GM23248 (cell line): ENCODE data around the gene TENM4. TPM values are rescaled to one million over a fixed set of nuclear protein-coding genes. Genes with fewer than 3 reads are reported as not detected.

ENCODE experiments used
- DNase-seq: peaks from one replicate; pipeline ENCODE4 v3.0.0-alpha.2; 2015
- H2AFZ ChIP-seq: fragments of 200-600 bp; sonication (generic); 2 replicates; pipeline ENCODE4 v1.6.1; 2016; ENCODE audit warnings: antibody characterized with exemption
- H3F3A ChIP-seq: fragments of 200-600 bp; sonication (generic); 2 replicates; pipeline ENCODE4 v1.6.1; 2016; ENCODE audit warnings: mild to moderate bottlenecking, antibody characterized with exemption, mixed run types; ENCODE audit not compliant: insufficient read depth
- H3K27ac ChIP-seq: fragments of 200-600 bp; sonication (generic); 2 replicates; pipeline ENCODE4 v1.5.1; 2016; ENCODE audit warnings: mild to moderate bottlenecking
- H3K27me3 ChIP-seq: fragments of 200-600 bp; sonication (generic); replicated peaks from 2 replicates; pipeline ENCODE4 v1.6.1; 2016; ENCODE audit warnings: mild to moderate bottlenecking; ENCODE audit not compliant: insufficient read depth
- H3K36me3 ChIP-seq: fragments of 200-600 bp; sonication (generic); 2 replicates; pipeline ENCODE4 v1.6.1; 2016; ENCODE audit warnings: low read depth, mild to moderate bottlenecking
- H3K4me1 ChIP-seq: fragments of 200-600 bp; sonication (generic); 2 replicates; pipeline ENCODE4 v1.6.1; 2016; ENCODE audit warnings: mild to moderate bottlenecking; ENCODE audit not compliant: insufficient read depth
- H3K4me2 ChIP-seq: fragments of 200-600 bp; sonication (generic); one replicate; pipeline ENCODE4 v1.6.1; 2016; ENCODE audit warnings: mild to moderate bottlenecking; ENCODE audit not compliant: unreplicated experiment
- H3K4me3 ChIP-seq: fragments of 200-600 bp; sonication (generic); 2 replicates; pipeline ENCODE4 v1.5.1; 2016; ENCODE audit warnings: mild to moderate bottlenecking
- H3K79me2 ChIP-seq: fragments of 200-600 bp; sonication (generic); 2 replicates; pipeline ENCODE4 v1.6.1; 2016; ENCODE audit warnings: mild to moderate bottlenecking; ENCODE audit not compliant: insufficient read depth
- H3K9ac ChIP-seq: fragments of 200-600 bp; sonication (generic); 2 replicates; pipeline ENCODE4 v1.6.1; 2016; ENCODE audit warnings: mild to moderate bottlenecking
- H3K9me2 ChIP-seq: fragments of 200-600 bp; sonication (generic); 2 replicates; pipeline ENCODE4 v1.6.1; 2016; ENCODE audit warnings: mixed run types, mild to moderate bottlenecking, moderate library complexity; ENCODE audit not compliant: insufficient read depth
- H3K9me3 ChIP-seq: fragments of 200-600 bp; sonication (generic); one replicate; pipeline ENCODE4 v1.6.1; 2017; ENCODE audit warnings: low read depth
- H4K20me1 ChIP-seq: fragments of 200-600 bp; sonication (generic); 2 replicates; pipeline ENCODE4 v1.6.0; 2016; ENCODE audit not compliant: insufficient read depth
- EZH2 ChIP-seq: fragments of 200-600 bp; sonication (generic); IDR thresholded peaks from 2 replicates; pipeline ENCODE4 v1.6.1; 2018; ENCODE audit warnings: antibody characterized with exemption, mild to moderate bottlenecking; ENCODE audit not compliant: insufficient read depth, poor library complexity, severe bottlenecking
- EZH2phosphoT487 ChIP-seq: fragments of 200-600 bp; sonication (generic); IDR thresholded peaks from 2 replicates; pipeline ENCODE4 v1.6.1; 2018; ENCODE audit warnings: antibody characterized with exemption, moderate library complexity, mild to moderate bottlenecking, low read depth; ENCODE audit not compliant: insufficient read depth
- WGBS, 2 experiments: methylation state at CpG; one replicate each; pipeline ENCODE4 v1.1.6; 2015 to 2017; ENCODE audit warnings: low lambda C conversion rate in 2 of 2, low coverage in 1 of 2; ENCODE audit errors: missing lambda C conversion rate in 2 of 2; 5-methylcytosine and 5-hydroxymethylcytosine counted together
- in situ Hi-C: fragments of 300-500 bp; cut with MboI; formaldehyde crosslinking; loops from 2 replicates; pipeline ENCODE4 v1.15.0; 2020
- polyA plus RNA-seq: library from polyadenylated mRNA; unstranded; fragments of >200 nt; fragmentation: Nextera tagmentation; extraction: Ambion mirVana; gene quantifications from 2 replicates; pipeline ENCODE4 v1.2.1, GENCODE V29; 2016
- total RNA-seq: library from RNA; depleted of rRNA; stranded (reverse); fragments of >200 nt; shearing (Covaris generic); gene quantifications from 2 replicates; pipeline ENCODE4 v1.2.3, GENCODE V29; 2014

TENM4 gene
- total and polyA plus RNA-seq, 2 experiments from 2014 or later: 0.11 to 0.48 TPM

GRCh38 chr11:78659326-78660270 lies 781.2 kb downstream of the TENM4 start:
- Histone ChIP-seq H3K79me2 (no peaks in the 10 kb centered on the region), H3K27ac (no peak overlapping the region), H2AFZ (no peak overlapping the region), H3K4me2 (no peak overlapping the region), H3F3A (no peaks in the 10 kb centered on the region), H4K20me1 (no peaks in the 10 kb centered on the region), H3K4me3 (no peak overlapping the region), H3K36me3 (no peaks in the 10 kb centered on the region), H3K27me3 (no peaks in the 10 kb centered on the region), H3K9ac (no peak overlapping the region), H3K4me1 (no peaks in the 10 kb centered on the region), H3K9me2 (no peaks in the 10 kb centered on the region), H3K9me3 (no peaks in the 10 kb centered on the region)
- TF ChIP-seq EZH2 (no peak), EZH2phosphoT487 (no peak)
- WGBS, 2 experiments: 34 to 37% methylated on average over 11 of the region's 11 CpGs
- DNase-seq: no peak
- in situ Hi-C loops: no loop called here

GRCh38 chr11:78657968-78658839 lies 782.6 kb downstream of the TENM4 start:
- in situ Hi-C loops: no loop called here
- no peaks in the 10 kb centered on the region for H3K9me2 ChIP-seq
- no peak overlapping the region for H3K9ac ChIP-seq
- no peaks in the 10 kb centered on the region for H3K4me1 ChIP-seq
- H3K79me2 ChIP-seq: no peaks in the 10 kb centered on the region
- no peak overlapping the region for H2AFZ ChIP-seq
- H3K27me3 ChIP-seq: 0 out of 2 replicates have a peak, but pooled peaks cover 5% of the 10 kb centered on the region
- H3F3A ChIP-seq: no peaks in the 10 kb centered on the region
- no peaks in the 10 kb centered on the region for H4K20me1 ChIP-seq
- TF ChIP-seq EZH2 (no peak), EZH2phosphoT487 (no peak)
- H3K9me3 ChIP-seq: no peaks in the 10 kb centered on the region
- no peak for DNase-seq
- H3K27ac ChIP-seq: no peak overlapping the region
- H3K4me3 ChIP-seq: no peak overlapping the region
- no peaks in the 10 kb centered on the region for H3K36me3 ChIP-seq
- H3K4me2 ChIP-seq: no peak overlapping the region
- WGBS, 2 experiments: 74 to 75% methylated on average over 29 to 31 of the region's 31 CpGs

- Histone ChIP-seq H3K9me2 (no peaks in the 10 kb centered on the region), H3K4me1 (no peaks in the 10 kb centered on the region), H3K27me3 (0 out of 2 replicates have a peak, but pooled peaks cover 5% of the 10 kb centered on the region), H3K36me3 (no peaks in the 10 kb centered on the region), H4K20me1 (no peaks in the 10 kb centered on the region), H3K4me2 (no peak overlapping the region), H3K4me3 (no peak overlapping the region), H3K9me3 (no peaks in the 10 kb centered on the region), H2AFZ (no peak overlapping the region), H3K27ac (no peak overlapping the region), H3K79me2 (no peaks in the 10 kb centered on the region), H3K9ac (no peak overlapping the region), H3F3A (no peaks in the 10 kb centered on the region)
- 40 to 49% methylated on average over 4 of the region's 4 CpGs for WGBS, 2 experiments
- no peak for DNase-seq
- in situ Hi-C loops: no loop called here
- TF ChIP-seq EZH2phosphoT487 (no peak), EZH2 (no peak)
Measured at GRCh38 chr11:78657441-78657840, 783.4 kb downstream of the TENM4 start.

- no peaks in the 10 kb centered on the region for H3K9me3 ChIP-seq
- no peaks in the 10 kb centered on the region for H3K4me1 ChIP-seq
- no peaks in the 10 kb centered on the region for H3K79me2 ChIP-seq
- no peak for DNase-seq
- TF ChIP-seq EZH2phosphoT487: no peak
- no peak for TF ChIP-seq EZH2
- H3K9ac ChIP-seq: no peak overlapping the region
- WGBS, 2 experiments: 52 to 58% methylated on average over 6 of the region's 6 CpGs
- H4K20me1 ChIP-seq: no peaks in the 10 kb centered on the region
- H3K27me3 ChIP-seq: 0 out of 2 replicates have a peak, but pooled peaks cover 5% of the 10 kb centered on the region
- no peak overlapping the region for H3K4me3 ChIP-seq
- no peaks in the 10 kb centered on the region for H3K36me3 ChIP-seq
- no peak overlapping the region for H2AFZ ChIP-seq
- no peaks in the 10 kb centered on the region for H3K9me2 ChIP-seq
- no peak overlapping the region for H3K27ac ChIP-seq
- H3F3A ChIP-seq: no peaks in the 10 kb centered on the region
- no peak overlapping the region for H3K4me2 ChIP-seq
- in situ Hi-C loops: no loop called here
Measured at GRCh38 chr11:78656984-78657383, 783.8 kb downstream of the TENM4 start.
